GM12878 (cell line): ENCODE results near the gene UBC.

ENCODE experiments used
- BCL11A ChIP-seq: IDR thresholded peaks from 2 replicates; pipeline ENCODE4 v1.6.1; 2011; ENCODE audit warnings: low read depth, low read length
- CTCF ChIP-seq, 3 experiments: IDR thresholded peaks in 2 of 3; conservative IDR thresholded peaks in 1 of 3; 2 replicates each; pipeline ENCODE4 v1.5.1; 2011; ENCODE audit warnings: low read depth in 3 of 3, low read length in 3 of 3, mild to moderate bottlenecking in 3 of 3, control low read depth in 2 of 3, moderate library complexity in 2 of 3, inconsistent platforms in 1 of 3, mixed read lengths in 1 of 3; ENCODE audit not compliant: control insufficient read depth in 2 of 3, insufficient read depth in 1 of 3; ENCODE audit errors: extremely low read depth in 1 of 3
- EZH2 ChIP-seq: IDR thresholded peaks from 2 replicates; pipeline ENCODE4 v1.6.1; 2012; ENCODE audit warnings: low read depth, mild to moderate bottlenecking, control low read depth, inconsistent platforms, low read length, borderline replicate concordance; ENCODE audit not compliant: control insufficient read depth
- FOS ChIP-seq: IDR thresholded peaks from 3 replicates; pipeline ENCODE4 v1.6.1; 2011; ENCODE audit warnings: borderline replicate concordance; ENCODE audit not compliant: insufficient read length; ENCODE audit errors: extremely low read depth
- FOXK2 ChIP-seq: fragments of 450-650 bp; IDR thresholded peaks from 2 replicates; pipeline ENCODE4 v1.6.1; 2017; ENCODE audit warnings: mild to moderate bottlenecking, moderate library complexity
- RAD21 ChIP-seq: IDR thresholded peaks from 2 replicates; pipeline ENCODE4 v1.6.1; 2011; ENCODE audit warnings: mild to moderate bottlenecking, low read depth, low read length, moderate library complexity; ENCODE audit not compliant: insufficient read depth
- SIN3A ChIP-seq: IDR thresholded peaks from 2 replicates; pipeline ENCODE4 v1.6.1; 2012; ENCODE audit warnings: low read depth, low read length, improper control_type of control experiment
- TF ChIP-seq, protein P1 (sequence below): IDR thresholded peaks from 2 replicates; pipeline ENCODE4 v1.6.1; 2012; ENCODE audit warnings: low read length, inconsistent platforms

GRCh38 chr12:124866195-124866882, 48.1 kb downstream of the UBC start:
- TF ChIP-seq CTCF (IDR thresholded peaks at IDR 0.05 in 2 of 3, conservative IDR thresholded peaks at IDR 0.05 in 1 of 3; ENCODE audit: control insufficient read depth in 2 of 3, extremely low read depth in 1 of 3, insufficient read depth in 1 of 3, low read depth in 3 of 3, low read length in 3 of 3) = no peak
- TF ChIP-seq SIN3A = no peak
- TF ChIP-seq EZH2 = no peak
- no peak for TF ChIP-seq FOXK2
- TF ChIP-seq, protein P1, sequence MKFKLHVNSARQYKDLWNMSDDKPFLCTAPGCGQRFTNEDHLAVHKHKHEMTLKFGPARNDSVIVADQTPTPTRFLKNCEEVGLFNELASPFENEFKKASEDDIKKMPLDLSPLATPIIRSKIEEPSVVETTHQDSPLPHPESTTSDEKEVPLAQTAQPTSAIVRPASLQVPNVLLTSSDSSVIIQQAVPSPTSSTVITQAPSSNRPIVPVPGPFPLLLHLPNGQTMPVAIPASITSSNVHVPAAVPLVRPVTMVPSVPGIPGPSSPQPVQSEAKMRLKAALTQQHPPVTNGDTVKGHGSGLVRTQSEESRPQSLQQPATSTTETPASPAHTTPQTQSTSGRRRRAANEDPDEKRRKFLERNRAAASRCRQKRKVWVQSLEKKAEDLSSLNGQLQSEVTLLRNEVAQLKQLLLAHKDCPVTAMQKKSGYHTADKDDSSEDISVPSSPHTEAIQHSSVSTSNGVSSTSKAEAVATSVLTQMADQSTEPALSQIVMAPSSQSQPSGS = no peak
- TF ChIP-seq RAD21 = no peak
- TF ChIP-seq BCL11A = no peak
- no peak for TF ChIP-seq FOS
